Activated CD8-positive, alpha-beta memory T cell treated with anti-CD3 and anti-CD28 coated beads for 24 hours (primary cell): ENCODE results near the gene FAM114A1.
"Not testable (repeated sequence)": the region's sequence is repeated elsewhere in the genome, so short reads cannot be mapped to it uniquely, and the experiment has no call there.

Source experiments
- DNase-seq: peaks from one replicate; pipeline ENCODE4 v3.0.0-alpha.2; 2020

The FAM114A1 gene

DNA sequence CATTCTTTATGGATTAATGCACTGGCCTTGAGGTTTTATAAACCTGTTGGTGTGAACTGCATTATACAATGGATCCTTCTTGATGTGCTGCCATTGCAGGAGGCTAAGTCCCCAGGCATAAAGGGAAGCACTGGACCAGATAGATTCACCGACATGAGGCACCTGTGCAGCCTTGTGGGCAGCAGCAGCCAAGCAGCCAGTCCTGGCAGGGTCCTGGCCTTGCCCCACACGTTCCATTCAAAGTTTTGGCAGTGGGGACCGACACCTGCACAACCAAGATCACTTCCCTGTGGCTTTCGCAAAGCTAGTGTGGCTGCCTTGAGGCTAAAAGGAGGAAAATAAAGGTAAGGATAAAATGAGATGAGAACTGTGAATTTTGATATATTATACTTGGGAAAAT, 111.5 kb downstream of the FAM114A1 start:
- no peak for DNase-seq

DNA sequence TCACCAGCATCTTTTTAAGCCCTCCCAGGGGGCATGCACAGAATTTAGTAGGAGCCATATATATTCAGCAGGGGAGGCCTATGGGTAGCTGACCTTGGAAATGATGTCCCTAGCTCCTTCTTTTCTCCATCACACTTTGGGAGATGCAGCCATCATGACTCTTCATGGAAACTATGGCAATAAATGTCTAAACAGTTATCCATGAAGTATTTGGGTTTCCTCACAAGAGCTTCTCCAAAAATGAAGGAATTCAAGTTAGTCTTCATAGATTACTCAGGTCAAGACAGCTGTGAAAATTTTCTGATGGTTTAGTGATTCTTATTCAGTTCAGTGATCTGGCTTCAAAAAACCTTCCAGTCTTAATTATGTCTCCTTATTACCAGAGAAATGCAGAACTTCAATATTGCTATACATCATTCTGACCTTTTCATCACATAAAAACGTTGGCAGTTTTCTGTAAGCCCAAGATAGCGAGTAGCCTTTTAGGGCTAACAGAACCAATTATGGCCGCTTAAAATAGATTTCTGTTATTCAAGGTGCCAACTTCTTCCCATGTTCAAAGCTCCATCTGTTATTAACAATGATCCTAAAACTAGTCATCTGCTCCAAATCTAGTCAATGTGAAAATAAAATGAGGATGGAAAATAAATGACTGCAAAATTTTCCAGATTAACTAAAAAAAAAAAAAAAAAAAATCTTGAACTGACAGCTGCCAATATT, 112.1 kb downstream of the FAM114A1 start:
- no peak for DNase-seq

DNA sequence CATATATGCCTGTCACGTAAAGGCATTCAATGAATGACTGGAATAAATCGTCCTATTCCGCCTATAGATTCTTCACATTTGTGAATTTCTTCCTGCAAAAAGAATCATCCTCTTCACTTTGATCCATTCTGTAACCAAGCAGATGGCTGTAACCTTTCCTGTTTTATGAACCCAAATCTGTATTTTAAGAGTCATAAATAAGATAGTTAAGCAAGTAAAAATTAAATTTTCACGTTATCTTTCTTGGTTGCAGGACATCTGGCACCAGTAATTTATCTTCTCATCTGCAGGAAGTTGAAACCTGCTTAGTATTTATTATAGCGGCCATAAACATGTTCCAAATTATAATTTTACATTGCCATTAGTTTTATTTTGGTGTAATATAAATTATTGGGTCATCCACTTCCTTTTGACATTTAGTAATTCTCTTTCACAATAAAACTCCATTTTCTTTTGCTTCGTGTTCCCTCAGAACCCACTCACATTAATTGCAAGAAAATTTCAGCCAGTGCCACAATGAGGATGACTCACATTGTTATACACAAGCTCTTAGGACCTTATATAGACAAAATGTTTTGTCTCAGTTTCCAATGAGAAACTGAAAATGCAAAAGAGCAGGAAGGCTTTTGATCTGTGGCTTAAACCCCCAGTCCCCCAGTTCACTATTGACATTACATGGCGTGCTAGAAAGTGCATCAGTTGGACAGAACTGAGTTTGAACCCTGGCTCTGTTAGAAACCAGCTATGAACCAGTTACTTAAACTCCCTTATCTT, 113.5 kb downstream of the FAM114A1 start:
- no peak for DNase-seq

DNA sequence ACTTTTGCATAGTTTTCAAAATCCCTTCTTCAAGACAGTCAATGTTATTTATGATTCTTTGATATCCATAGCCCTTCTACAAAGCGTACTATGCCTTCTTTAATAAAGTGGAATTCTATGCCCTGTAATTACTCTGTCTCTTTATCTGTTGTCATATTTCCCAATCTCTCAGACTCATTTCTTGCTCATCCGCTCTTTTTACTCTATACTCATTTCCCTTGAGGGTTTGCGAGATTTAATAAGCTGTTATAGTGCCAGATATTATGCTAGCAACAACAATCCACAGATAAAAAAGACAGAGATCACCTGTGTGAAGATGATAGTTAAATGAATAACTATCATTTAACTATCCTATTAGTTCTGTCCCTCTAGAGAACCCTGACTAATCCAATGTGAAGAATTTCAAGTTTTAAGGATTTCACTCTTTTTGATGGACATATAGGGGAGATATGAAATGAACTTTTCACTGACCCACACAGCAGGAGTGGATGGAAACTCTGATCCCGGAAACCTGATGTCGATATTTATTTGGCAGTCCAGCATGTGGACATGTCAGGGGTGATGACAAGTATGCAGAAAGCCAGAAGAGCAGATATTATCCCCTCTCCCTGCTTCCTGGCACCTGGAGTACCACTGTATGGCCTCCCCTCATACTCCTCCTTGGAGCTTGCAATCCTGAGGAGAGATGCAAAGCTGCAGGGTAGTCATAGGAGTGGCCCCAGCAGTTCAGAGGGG, 114.9 kb downstream of the FAM114A1 start:
- no peak for DNase-seq

DNA sequence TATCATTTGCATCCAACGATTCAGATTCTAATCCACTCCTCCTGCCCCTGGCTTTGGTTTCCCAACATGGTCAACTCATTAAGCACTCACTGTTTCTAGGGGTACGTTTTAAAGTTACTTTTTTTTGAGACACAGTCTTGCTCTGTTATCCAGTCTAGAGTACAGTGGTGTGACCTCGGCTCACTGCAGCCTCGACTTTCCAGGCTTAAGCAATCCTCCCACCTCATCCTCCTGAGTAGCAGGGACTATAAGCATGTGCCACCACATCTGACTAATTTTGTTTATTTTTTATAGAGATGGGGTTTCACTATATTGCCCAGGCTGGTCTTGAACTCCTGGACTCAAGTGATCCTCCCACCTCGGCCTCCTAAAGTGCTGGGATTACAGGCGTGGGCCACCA, 115.7 kb downstream of the FAM114A1 start:
- DNase-seq: no peak

DNA sequence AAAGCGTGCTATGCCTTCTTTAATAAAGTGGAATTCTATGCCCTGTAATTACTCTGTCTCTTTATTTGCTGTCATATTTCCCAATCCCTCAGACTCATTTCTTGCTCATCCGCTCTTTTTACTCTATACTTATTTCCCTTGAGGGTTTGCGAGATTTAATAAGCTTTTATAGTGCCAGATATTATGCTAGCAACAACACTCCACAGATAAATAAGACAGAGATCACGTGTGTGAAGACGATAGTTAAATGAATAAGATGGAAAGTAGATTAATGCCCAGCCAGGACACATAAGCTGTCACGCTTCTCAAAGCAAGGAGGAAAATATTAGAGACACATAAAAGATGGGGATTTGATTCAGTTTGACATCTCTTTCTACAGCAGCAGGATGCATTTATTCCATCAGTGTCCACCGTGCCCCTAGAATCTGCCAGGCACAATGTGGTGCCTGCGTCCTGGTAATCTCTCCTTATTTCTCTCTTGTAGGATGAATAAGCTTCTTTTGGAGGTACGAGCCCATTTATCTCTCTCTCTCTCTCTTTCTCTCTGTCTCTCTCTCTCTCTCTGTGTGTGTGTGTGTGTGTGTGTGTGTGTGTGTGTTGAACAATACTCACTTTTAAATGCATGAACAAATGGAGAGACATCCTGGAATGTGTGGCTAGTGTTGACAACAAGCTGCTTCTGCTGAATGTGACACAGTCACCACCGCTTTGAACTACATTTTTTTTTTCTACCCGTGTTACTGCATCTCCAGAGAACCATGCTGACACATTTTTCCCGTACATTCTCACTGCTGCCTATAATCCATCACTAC, 116.4 kb downstream of the FAM114A1 start:
- DNase-seq: no peak

DNA sequence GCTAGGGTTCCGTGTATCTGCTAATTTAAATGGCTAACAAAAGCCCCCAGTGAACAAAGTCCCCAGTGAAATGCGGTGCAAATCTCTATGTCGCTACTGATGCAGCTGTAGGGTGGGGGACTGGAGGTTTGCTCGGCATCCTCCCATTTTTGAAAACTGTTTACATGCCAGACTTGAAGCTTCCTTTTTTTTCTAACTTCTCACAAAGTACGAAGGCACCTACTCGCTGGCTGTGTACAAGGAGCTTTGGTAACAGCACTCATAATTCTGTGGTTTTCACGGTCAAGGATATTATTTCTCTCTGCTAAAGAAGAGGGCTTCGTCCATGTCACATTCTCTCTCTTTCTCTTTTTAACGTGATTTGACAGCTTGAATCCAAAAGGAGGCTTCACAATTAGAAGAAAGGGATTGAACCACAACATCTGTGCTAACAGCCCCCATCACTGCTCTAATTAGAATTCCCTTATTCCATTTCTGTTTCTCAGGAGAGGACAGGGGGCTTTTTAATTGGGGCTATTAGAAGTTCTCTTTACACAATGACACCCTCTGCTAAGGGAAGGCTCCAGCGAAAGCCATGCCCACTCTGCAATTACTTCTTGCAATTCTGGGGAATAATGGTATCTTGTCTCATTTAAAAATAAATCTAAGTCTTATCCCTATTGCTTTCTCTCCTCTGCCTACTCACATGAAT, 117.9 kb downstream of the FAM114A1 start:
- no peak for DNase-seq

DNA sequence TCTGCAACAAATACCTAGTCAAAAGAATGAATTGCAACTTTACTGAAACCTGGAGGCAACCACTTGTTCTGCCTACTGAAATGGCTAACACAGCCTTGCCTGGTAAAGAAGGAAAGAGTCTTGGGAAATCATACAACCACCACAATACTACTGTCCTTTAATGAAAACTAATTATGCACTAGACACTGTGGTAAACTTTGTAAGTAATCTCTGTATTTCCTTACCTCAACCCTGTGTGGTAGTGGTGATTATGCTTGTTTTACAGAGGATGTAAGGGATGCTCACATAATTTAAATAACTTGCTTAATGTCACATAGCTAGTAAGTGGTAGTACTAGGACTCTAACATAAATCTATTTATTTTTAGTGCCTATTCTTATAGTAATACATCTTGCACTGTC, 119.9 kb downstream of the FAM114A1 start:
- DNase-seq: no peak

DNA sequence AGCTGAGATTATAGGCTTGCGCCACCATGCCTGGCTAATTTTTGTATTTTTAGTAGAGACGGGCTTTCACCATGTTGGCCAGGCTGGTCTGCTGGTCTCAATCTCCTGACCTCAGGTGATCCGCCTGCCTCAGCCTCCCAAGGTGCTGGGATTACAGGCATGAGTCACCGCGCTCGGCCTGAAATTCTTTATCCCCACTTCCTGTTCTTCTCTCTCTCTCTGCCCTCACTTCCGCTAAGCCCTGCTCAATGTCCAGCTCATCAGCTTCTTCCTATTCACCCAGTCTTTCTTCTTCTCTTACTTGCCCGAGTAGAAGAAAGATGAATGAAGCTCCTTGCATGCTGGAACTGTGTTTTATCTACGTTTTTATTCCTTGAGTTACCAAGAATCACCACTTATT, 120.7 kb downstream of the FAM114A1 start:
- DNase-seq: not testable (repeated sequence)

DNA sequence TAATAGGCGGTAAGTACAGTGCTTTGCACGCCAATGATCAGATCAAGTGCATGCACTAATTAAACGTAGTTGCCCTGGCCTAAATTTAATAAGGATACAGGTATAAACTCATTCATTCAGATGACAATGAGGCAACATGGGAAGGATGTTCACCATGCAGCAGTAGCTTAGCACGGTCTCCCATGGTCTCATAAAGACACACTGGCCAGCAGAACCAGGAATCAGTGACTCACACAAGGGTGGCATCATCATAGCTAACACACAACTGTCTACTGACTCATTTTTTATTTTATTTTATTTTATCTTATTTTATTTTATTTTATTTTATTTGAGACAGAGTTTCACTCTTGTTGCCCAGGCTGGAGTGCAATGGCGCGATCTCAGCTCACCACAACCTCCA, 121.9 kb downstream of the FAM114A1 start:
- no peak for DNase-seq

DNA sequence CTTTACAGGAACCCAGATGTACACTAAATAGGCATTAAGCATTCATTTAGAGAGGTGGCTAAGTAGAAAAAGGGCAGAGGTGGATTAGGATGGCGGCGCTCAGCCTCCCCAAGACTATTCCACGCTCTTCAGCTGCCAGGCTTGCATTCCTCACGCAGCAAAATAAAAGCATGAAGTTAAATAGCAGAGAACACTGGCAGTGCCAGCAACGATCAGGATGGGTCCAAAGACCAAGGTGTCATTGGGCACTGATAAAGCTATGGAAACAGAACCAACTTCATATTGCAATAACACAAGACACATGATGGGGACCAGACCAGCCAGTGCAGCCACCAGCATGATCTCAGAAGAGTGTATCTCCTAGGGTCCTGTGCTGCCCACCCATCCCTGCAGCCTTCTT, 122.6 kb downstream of the FAM114A1 start:
- DNase-seq: no peak

DNA sequence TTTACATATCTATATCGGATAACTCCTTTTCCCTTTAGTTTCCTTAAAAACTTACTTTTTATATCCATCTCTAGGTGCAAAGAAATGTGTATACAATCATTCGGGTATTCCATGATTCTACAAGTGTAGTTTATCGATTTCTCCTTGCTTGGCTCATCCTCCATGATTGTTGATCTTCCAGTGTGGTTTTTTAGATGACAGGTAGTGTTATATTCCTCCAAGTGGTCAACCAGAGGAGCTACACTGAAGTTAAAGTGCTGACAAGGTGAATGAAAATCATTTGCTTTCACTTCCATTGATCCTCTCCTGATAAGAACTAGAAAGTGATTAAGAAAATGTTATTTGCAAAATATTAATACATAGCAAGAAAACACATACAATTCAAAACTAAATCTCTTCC, 126.1 kb downstream of the FAM114A1 start:
- no peak for DNase-seq

DNA sequence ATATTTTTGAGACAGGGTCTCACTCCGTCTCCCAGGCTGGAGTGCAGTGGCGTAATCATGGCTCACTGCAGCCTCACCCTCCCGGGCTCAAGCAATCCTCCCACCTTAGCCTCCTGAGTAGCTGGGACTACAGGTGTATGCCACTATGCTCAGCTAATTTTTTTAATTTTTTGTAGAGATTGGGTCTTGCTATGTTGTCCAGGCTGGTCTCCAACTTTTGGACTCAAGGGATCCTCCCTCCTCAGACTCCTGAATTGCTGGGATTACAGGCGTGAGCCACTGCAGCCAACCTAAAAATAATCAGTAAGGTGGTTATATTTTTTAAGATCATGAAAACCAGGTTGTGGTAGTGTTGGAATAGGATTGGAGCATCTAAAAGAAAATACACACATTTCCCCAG, 126.5 kb downstream of the FAM114A1 start:
- no peak for DNase-seq
